Lung (tissue), 13 donors: ENCODE measurements around the gene CXCL17. TPM values are rescaled to one million over a fixed set of nuclear protein-coding genes. Genes with fewer than 3 reads are reported as not detected.

Source experiments
- ATAC-seq: fragments of 200-7000 bp; cut with Tn5 transposase; one replicate; pipeline ENCODE4 v1.9.1; 2020; ENCODE audit warnings: moderate number of reproducible peaks; ENCODE audit not compliant: insufficient read depth, low FRiP score
- DNase-seq, 3 donors: peaks; one replicate each; pipeline ENCODE4 v3.0.0-alpha.2; 2013 to 2017
- H3K27ac ChIP-seq, 2 donors: one replicate each; pipeline ENCODE4 v1.5.1; 2013; ENCODE audit warnings: mild to moderate bottlenecking in 2 of 2, moderate library complexity in 2 of 2, control low read depth in 1 of 2, inconsistent platforms in 1 of 2, low read depth in 1 of 2, low read length in 1 of 2
- H3K27me3 ChIP-seq, 3 donors: one replicate each; pipeline ENCODE4 v1.5.1; 2013; ENCODE audit warnings: low read length in 2 of 3; ENCODE audit not compliant: control insufficient read depth in 3 of 3, insufficient read depth in 3 of 3
- H3K36me3 ChIP-seq, 4 donors: one replicate each; pipeline ENCODE4 v1.5.1; 2013; ENCODE audit warnings: low read length in 4 of 4, mild to moderate bottlenecking in 1 of 4, moderate library complexity in 1 of 4; ENCODE audit not compliant: control insufficient read depth in 4 of 4, insufficient read depth in 4 of 4
- H3K4me1 ChIP-seq, 5 donors: one replicate each; pipeline ENCODE4 v1.5.1; 2013; ENCODE audit warnings: low read length in 5 of 5, mild to moderate bottlenecking in 2 of 5, moderate library complexity in 1 of 5; ENCODE audit not compliant: control insufficient read depth in 5 of 5, insufficient read depth in 5 of 5
- H3K4me3 ChIP-seq: one replicate; pipeline ENCODE4 v1.5.1; 2013; ENCODE audit warnings: mild to moderate bottlenecking, control low read depth, moderate library complexity
- H3K9ac ChIP-seq, 2 donors: one replicate each; pipeline ENCODE4 v1.5.1; 2013; ENCODE audit warnings: low read length in 2 of 2, control low read depth in 1 of 2; ENCODE audit not compliant: insufficient read depth in 1 of 2
- H3K9me3 ChIP-seq, 4 donors: one replicate each; pipeline ENCODE4 v1.5.1; 2013; ENCODE audit warnings: low read length in 3 of 4, mild to moderate bottlenecking in 1 of 4, moderate library complexity in 1 of 4; ENCODE audit not compliant: control insufficient read depth in 4 of 4, insufficient read depth in 3 of 4
- WGBS, 2 donors: extraction: QIAGEN DNeasy Blood & Tissue Kit; methylation state at CpG; one replicate each; pipeline ENCODE4 v1.1.7; 2013; 5-methylcytosine and 5-hydroxymethylcytosine counted together
- polyA plus RNA-seq, 2 donors: library from polyadenylated mRNA; stranded (reverse); fragments of 200-250 nt; gene quantifications; one replicate each; pipeline ENCODE4 v1.2.1, GENCODE V29; 2013
- small RNA-seq: library from RNA; depleted of rRNA; stranded (forward); fragments of <200 nt; gene quantifications from one replicate; pipeline ENCODE3, GENCODE V24; 2014; ENCODE audit warnings: low replicate concordance
- total RNA-seq, 2 donors: library from RNA; depleted of rRNA in 1 of 2; stranded (reverse); fragments of >200 nt in 1 of 2; gene quantifications; one replicate each; pipeline ENCODE4 v1.2.1, GENCODE V29; 2014 to 2021
- TF ChIP-seq, protein P1 (sequence below): IDR thresholded peaks from 2 replicates; pipeline ENCODE4 v1.5.1; 2012; ENCODE audit warnings: mild to moderate bottlenecking; ENCODE audit errors: control extremely low read depth, extremely low read depth
- donor health status: control.
- donor health status: control.
- donor health status: Bipolar disorder and iron deficiency.
- donor health status: healthy.
- donor health status: DM: yes; HTN: yes; CAD: no.

Gene CXCL17
- total and polyA plus RNA-seq, 4 donors = 98.9 to 688 (median 221) TPM

DNA sequence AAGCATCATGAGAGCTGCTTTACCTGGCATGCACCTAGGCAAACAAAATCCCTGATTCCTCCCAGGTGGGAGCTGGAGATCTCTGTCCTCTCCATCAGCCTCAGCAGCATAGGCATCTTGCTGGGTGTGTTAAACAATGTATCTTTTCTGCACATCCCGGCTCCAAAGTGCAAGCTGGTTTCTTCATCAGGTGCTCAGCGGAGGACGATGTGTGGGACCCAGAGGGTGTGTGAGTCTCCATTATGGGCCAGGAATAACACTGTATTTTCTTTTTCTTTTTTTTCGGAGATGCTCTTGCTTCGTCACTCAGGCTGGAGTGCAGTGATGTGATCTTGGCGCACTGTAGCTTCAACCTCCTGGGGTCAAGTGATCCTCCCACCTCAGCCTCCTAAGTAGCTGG, 62.6 kb downstream of the CXCL17 start:
- TF ChIP-seq, protein P1, sequence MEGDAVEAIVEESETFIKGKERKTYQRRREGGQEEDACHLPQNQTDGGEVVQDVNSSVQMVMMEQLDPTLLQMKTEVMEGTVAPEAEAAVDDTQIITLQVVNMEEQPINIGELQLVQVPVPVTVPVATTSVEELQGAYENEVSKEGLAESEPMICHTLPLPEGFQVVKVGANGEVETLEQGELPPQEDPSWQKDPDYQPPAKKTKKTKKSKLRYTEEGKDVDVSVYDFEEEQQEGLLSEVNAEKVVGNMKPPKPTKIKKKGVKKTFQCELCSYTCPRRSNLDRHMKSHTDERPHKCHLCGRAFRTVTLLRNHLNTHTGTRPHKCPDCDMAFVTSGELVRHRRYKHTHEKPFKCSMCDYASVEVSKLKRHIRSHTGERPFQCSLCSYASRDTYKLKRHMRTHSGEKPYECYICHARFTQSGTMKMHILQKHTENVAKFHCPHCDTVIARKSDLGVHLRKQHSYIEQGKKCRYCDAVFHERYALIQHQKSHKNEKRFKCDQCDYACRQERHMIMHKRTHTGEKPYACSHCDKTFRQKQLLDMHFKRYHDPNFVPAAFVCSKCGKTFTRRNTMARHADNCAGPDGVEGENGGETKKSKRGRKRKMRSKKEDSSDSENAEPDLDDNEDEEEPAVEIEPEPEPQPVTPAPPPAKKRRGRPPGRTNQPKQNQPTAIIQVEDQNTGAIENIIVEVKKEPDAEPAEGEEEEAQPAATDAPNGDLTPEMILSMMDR = no peak
- Histone ChIP-seq H3K4me1 (no peaks in the 10 kb centered on the region), H3K9ac (no peak overlapping the region), H3K36me3 (peaks cover 0 to 12% (median 2%) of the 10 kb centered on the region in 4 donors), H3K4me3 (no peak overlapping the region), H3K9me3 (peaks cover 0 to 3% (median 0%) of the 10 kb centered on the region in 4 donors), H3K27ac (no peak overlapping the region), H3K27me3 (peaks cover 0 to 4% (median 2%) of the 10 kb centered on the region in 3 donors)
- DNase-seq (no peak), ATAC-seq (no peak)
- 79 to 89% methylated on average over 6 of the region's 6 CpGs for WGBS, 2 donors

Small RNAs within 50 kb of the gene (small RNA-seq; reads per million reads assigned to genes)
- gene RNU4-60P = not detected

Other genes starting within 250 kb of the CXCL17 start
- gene DEDD2, start 225.3 kb downstream of the CXCL17 start, total RNA-seq = 10 to 100 TPM; 34.1 to 39.4 TPM
- 10 to 100 TPM; 31.4 to 60.8 TPM for gene DEDD2, start 225.3 kb downstream of the CXCL17 start, polyA plus RNA-seq
- 10 to 100 TPM in 1 of 2 donors, 1 to 10 TPM in 1; 5.3 to 14.4 TPM for gene ZNF526, start 222.6 kb downstream of the CXCL17 start, total RNA-seq
- gene ZNF526, start 222.6 kb downstream of the CXCL17 start, polyA plus RNA-seq = 1 to 10 TPM; 4.6 to 5.5 TPM
- 10 to 100 TPM; 23.7 to 38.8 TPM for gene GSK3A, start 200.3 kb downstream of the CXCL17 start, total RNA-seq
- gene GSK3A, start 200.3 kb downstream of the CXCL17 start, polyA plus RNA-seq = 10 to 100 TPM; 53.7 to 54.2 TPM
- gene ERF, start 187.8 kb downstream of the CXCL17 start, total RNA-seq = 10 to 100 TPM; 24.2 to 53.6 TPM
- 10 to 100 TPM; 35.2 to 50.8 TPM for gene ERF, start 187.8 kb downstream of the CXCL17 start, polyA plus RNA-seq
- gene CIC, start 173.7 kb downstream of the CXCL17 start, total RNA-seq = 10 to 100 TPM; 31.2 to 84.5 TPM
- gene CIC, start 173.7 kb downstream of the CXCL17 start, polyA plus RNA-seq = 10 to 100 TPM; 38.2 to 43.0 TPM
- 1 to 10 TPM in 1 of 2 donors, under 1 TPM in 1; 0.23 to 1.0 TPM for gene PRR19, start 140.8 kb downstream of the CXCL17 start, total RNA-seq
- under 1 TPM; 0.63 to 0.92 TPM for gene PRR19, start 140.8 kb downstream of the CXCL17 start, polyA plus RNA-seq
- gene PAFAH1B3, start 140.3 kb downstream of the CXCL17 start, total RNA-seq = 10 to 100 TPM; 30.1 to 30.6 TPM
- 10 to 100 TPM; 27.2 to 33.0 TPM for gene PAFAH1B3, start 140.3 kb downstream of the CXCL17 start, polyA plus RNA-seq
- under 1 TPM in 1 of 2 donors, not detected in 1; 0.95 TPM for gene TMEM145, start 129.6 kb downstream of the CXCL17 start, total RNA-seq
- gene TMEM145, start 129.6 kb downstream of the CXCL17 start, polyA plus RNA-seq = under 1 TPM; 0.12 to 0.40 TPM
- 10 to 100 TPM; 14.5 to 21.7 TPM for gene MEGF8, start 117.3 kb downstream of the CXCL17 start, total RNA-seq
- 1 to 10 TPM; 6.0 to 7.6 TPM for gene MEGF8, start 117.3 kb downstream of the CXCL17 start, polyA plus RNA-seq
- 1 to 10 TPM in 1 of 2 donors, not detected in 1; 1.0 TPM for gene CNFN, start 52.6 kb downstream of the CXCL17 start, total RNA-seq
- 1 to 10 TPM; 2.2 to 4.1 TPM for gene CNFN, start 52.6 kb downstream of the CXCL17 start, polyA plus RNA-seq
- 1 to 10 TPM; 4.5 TPM for gene LIPE, start 15.6 kb downstream of the CXCL17 start, total RNA-seq
- 1 to 10 TPM; 3.6 to 7.7 TPM for gene LIPE, start 15.6 kb downstream of the CXCL17 start, polyA plus RNA-seq
- 10 to 100 TPM in 1 of 2 donors, 1 to 10 TPM in 1; 9.4 to 11.2 TPM for gene CEACAM1, start 85.5 kb upstream of the CXCL17 start, total RNA-seq
- gene CEACAM1, start 85.5 kb upstream of the CXCL17 start, polyA plus RNA-seq = 10 to 100 TPM in 1 of 2 donors, 1 to 10 TPM in 1; 3.6 to 26.8 TPM
- gene CEACAM8, start 152.0 kb upstream of the CXCL17 start, total RNA-seq = 1 to 10 TPM in 1 of 2 donors, under 1 TPM in 1; 0.18 to 1.2 TPM
- under 1 TPM; 0.06 to 0.88 TPM for gene CEACAM8, start 152.0 kb upstream of the CXCL17 start, polyA plus RNA-seq